T-helper 2 cell treated with Interferon-gamma antibody and Interleukin-4, amounts not matched to agents 5 μg/mL and 100 μg/mL, for 36 hours (primary cell): ENCODE data around the gene LIPE.

Experiments used
- DNase-seq: peaks from one replicate; pipeline ENCODE4 v3.0.0; 2021; ENCODE audit warnings: low spot score
- H3K27ac Mint-ChIP-seq: one replicate; pipeline ENCODE4 v1.8.0; 2021; ENCODE audit warnings: mild to moderate bottlenecking, mixed read lengths
- H3K27me3 Mint-ChIP-seq: one replicate; pipeline ENCODE4 v1.8.0; 2021; ENCODE audit warnings: low read depth, mixed read lengths
- H3K36me3 Mint-ChIP-seq: one replicate; pipeline ENCODE4 v1.8.0; 2021; ENCODE audit warnings: low read depth, mixed read lengths
- H3K4me1 Mint-ChIP-seq: one replicate; pipeline ENCODE4 v1.8.0; 2021; ENCODE audit warnings: low read depth, mixed read lengths
- H3K4me3 Mint-ChIP-seq: one replicate; pipeline ENCODE4 v1.8.0; 2022; ENCODE audit warnings: mild to moderate bottlenecking, moderate library complexity, mixed read lengths
- H3K9me3 Mint-ChIP-seq: one replicate; pipeline ENCODE4 v1.8.0; 2021; ENCODE audit warnings: mixed read lengths

Gene LIPE

GRCh38 chr19:42353341-42354015 lies 73.7 kb downstream of the LIPE start:
- Mint-ChIP-seq H3K4me3 (no peak overlapping the region), H3K27me3 (no peaks in the 10 kb centered on the region), H3K27ac (no peak overlapping the region), H3K4me1 (no peaks in the 10 kb centered on the region), H3K36me3 (no peaks in the 10 kb centered on the region), H3K9me3 (no peaks in the 10 kb centered on the region)
- DNase-seq = no peak

GRCh38 chr19:42352301-42353259 lies 74.6 kb downstream of the LIPE start:
- DNase-seq = no peak
- H3K9me3 Mint-ChIP-seq = no peaks in the 10 kb centered on the region
- H3K4me1 Mint-ChIP-seq = no peaks in the 10 kb centered on the region
- H3K27ac Mint-ChIP-seq = no peak overlapping the region
- H3K4me3 Mint-ChIP-seq = no peak overlapping the region
- no peaks in the 10 kb centered on the region for H3K27me3 Mint-ChIP-seq
- no peaks in the 10 kb centered on the region for H3K36me3 Mint-ChIP-seq
